GM21515 (cell line): ENCODE results near the gene MRFAP1.

Experiments used
- ATAC-seq: cut with Tn5 transposase; IDR thresholded peaks from one replicate; pipeline ENCODE4 v1.9.1; 2021; ENCODE audit not compliant: unreplicated experiment

The MRFAP1 gene

GRCh38 chr4:6640292-6641163, at the start of gene MRFAP1:
Gene MRFAP1, plus strand, starts transcription at chr4:6640685. Its CDS starts 178 bp downstream, at chr4:6640863.
- peak; percentile 87 for ATAC-seq

GRCh38 chr4:6591313-6591712, 49.2 kb upstream of the MRFAP1 start:
- no peak for ATAC-seq

- no peak for ATAC-seq
These were observed 48.7 kb upstream of the MRFAP1 start for GRCh38 chr4:6591781-6592180.

DNA sequence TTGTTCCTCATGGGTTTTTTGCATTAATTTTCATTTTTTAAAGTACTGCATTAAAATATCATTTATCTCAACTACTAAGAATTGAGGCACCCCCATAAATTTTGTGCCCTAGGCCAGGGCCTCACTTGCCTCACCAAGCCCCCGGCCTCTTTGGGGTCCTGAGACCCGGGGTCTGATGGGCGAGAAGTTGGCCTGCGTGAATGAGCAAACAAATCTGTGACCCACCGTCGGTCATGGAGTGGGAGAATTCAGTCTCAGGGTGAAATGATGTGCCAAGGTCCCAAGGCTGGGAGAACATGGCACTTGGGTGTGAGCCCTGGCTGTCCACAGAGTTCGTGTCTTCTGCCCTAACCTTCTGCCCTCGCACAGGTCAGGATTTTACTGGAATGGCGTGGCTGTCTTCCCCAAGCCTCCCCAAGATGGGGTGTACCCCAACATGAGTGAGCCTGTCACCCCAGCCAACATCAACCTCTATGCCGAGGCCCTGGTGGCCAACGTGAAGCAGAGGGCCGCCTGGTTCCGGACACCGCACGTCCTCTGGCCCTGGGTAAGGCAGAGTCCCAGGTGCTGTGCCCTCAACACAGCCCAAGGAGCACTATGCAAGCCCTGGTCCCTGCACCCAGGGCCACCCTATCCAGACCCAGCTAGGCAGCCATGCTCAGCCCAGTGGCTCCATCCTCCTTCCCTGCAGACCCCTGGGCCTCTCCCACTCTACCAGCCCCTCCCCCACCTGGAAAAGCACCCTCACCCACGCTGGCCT, 47.5 kb upstream of the MRFAP1 start:
- ATAC-seq, result no peak

- no peak for ATAC-seq
These were observed 46.1 kb upstream of the MRFAP1 start for GRCh38 chr4:6594341-6594740.

- no peak for ATAC-seq
These were observed 45.6 kb upstream of the MRFAP1 start for GRCh38 chr4:6594826-6595355.

- ATAC-seq, result no peak
These were observed 44.5 kb upstream of the MRFAP1 start for GRCh38 chr4:6595897-6596537.

- no peak for ATAC-seq
These were observed 43.5 kb upstream of the MRFAP1 start for GRCh38 chr4:6596948-6597347.

DNA sequence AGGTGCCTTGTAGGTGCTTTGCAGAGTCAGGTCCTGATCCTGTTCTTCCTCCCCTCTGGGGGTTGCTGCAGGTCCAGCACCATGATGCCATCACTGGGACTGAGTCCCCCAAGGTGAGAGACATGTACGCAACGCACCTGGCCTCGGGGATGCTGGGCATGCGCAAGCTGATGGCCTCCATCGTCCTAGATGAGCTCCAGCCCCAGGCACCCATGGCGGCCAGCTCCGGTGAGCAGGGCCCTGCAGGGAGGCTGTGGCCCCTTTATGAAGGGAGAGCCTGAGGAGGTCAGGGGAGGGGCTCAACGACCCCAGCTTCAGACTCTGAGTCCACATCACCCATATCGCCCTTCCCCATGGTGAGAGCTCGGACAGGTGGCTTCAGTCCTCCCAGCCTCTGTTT, 42.4 kb upstream of the MRFAP1 start:
- no peak for ATAC-seq

- no peak for ATAC-seq
These were observed 41.8 kb upstream of the MRFAP1 start for GRCh38 chr4:6598641-6599040.

- no peak for ATAC-seq
These were observed 38.7 kb upstream of the MRFAP1 start for GRCh38 chr4:6601661-6602250.

GRCh38 chr4:6602289-6602688, 38.2 kb upstream of the MRFAP1 start:
- ATAC-seq, result no peak

DNA sequence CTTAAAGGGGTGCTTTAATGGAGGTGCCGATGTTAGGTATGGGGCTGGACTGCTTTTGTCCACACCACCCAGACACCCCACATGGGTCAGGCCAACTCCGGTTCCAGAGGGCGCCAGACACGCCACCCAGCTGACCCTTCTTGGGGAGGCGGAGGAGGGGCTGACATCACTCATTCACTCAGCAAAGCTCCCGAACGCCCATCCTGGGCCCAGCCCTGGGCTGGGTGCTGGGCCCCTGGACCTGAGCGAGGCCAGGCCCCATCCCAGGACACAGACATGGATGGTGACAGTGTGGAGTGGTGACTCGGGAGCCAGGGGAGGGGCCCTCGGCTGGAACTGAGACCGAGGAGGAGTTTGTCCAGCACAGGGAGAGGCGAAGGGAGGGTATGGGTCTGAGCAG, 37.4 kb upstream of the MRFAP1 start:
- ATAC-seq, result no peak

DNA sequence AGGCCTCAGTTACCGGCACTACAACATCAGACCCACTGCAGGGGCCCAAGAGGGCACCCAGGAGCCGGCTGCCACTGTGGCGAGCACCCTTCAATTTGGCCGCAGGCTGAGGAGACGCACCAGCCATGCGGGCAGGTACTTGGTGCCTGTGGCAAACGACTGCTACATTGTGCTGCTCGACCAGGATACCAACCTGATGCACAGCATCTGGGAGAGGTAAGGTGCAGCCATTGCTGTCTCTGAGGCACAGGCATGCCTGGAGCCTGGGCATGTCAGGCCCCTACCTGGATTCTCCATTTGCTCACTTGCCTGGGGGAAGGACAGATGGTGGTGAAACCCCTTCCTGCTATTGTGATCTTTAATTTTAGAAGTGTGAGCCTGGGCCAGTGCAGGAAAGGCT, 35.4 kb upstream of the MRFAP1 start:
- no peak for ATAC-seq

DNA sequence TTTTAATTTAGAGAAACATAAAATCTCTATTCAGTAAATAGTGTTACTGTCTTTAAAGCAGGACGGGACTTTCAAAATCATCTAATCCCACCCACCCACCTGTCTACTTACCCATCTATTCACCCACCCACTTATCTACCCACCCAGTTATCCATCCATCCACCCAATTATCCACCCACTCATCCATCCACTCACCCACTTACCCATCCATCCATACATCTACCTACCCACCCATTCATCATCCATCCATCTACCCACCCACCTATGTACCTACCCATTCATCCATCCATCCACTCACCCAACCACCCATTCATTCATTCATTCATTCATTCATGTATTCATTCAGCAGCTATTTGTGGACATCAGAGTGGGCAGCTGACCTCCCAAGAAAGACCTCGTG, 34.9 kb upstream of the MRFAP1 start:
- ATAC-seq, result no peak

DNA sequence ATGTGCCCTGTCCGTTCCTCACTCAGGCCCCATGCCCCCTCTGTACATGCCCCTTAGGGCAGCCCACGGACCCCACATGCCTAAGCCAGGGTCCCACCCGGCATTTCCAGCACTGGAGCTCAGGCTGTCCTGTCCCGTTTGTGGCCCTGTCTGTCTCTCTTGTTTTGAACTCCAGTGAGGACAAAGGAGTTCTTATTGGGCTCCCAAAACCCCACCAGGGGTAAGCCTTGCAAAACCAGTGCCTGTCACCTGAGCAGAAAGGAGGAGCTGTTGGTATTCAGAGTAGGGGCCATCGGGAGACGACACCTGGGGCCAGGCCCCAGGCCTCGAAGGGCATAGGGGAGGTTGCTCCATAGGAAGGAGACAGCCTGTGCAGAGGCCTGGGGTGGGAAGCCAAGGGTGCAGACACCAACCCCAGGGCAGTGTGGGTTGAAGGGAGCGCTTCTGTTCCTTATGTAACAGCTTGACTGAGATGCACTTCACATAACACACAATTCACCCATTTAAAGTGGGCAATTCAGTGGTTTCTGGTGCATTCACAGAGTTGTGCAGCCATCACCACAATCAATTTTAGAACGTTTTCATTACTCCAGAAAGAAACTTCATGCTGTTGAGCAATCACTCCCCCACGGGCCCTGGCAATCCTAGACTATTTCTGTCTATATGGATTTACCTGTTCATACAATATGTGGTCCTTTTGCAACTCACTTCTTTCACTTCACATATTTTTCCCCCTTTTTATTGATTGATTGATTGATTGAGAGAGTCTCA, 33.8 kb upstream of the MRFAP1 start:
- no peak for ATAC-seq

DNA sequence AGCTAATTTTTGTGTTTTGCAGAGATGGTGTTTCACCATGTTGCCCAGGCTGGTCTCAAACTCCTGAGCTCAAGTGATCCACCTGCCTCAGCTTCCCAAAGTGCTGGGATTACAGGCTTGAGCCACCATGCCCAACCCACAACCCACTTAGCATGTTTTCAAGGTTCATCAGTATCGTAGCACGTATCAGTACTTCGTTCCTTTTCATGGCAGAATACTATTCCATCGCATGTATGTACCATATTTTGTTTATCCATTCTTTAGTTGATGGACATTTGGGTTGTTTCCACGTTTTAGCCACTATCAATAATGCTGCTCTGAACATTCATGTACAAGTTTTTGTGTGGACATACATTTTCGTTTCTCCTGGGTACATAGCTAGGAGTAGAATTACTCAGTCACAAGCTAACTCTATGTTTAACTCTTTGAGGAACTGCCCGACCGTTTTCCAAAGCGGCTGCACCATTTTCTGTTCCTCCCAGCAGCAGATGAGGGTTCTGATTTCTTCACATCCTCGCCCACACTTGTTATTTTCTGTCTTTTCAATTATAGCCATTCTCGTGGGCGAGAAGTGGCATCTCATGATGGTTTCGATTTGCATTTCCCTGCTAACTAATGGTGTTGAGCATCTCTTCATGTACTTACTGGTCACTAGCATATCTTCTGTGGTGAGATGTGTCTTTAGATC, 33.0 kb upstream of the MRFAP1 start:
- no peak for ATAC-seq

- no peak for ATAC-seq
These were observed 31.6 kb upstream of the MRFAP1 start for GRCh38 chr4:6608758-6609414.

GRCh38 chr4:6609415-6610079, 30.9 kb upstream of the MRFAP1 start:
- ATAC-seq, result no peak
